Activated T-helper 1 cell treated with anti-CD3 and anti-CD28 coated beads, Interleukin-2, amount 50 U/mL, for 16 hours (primary cell): ENCODE results near the gene UNC45A.
"Not testable (repeated sequence)": the region's sequence is repeated elsewhere in the genome, so short reads cannot be mapped to it uniquely, and the experiment has no call there.

Experiments
- DNase-seq, 2 donors: peaks; one replicate each; pipeline ENCODE4 v3.0.0-alpha.2; 2020; ENCODE audit warnings: low read depth in 1 of 2, low spot score in 1 of 2

The UNC45A gene

DNA sequence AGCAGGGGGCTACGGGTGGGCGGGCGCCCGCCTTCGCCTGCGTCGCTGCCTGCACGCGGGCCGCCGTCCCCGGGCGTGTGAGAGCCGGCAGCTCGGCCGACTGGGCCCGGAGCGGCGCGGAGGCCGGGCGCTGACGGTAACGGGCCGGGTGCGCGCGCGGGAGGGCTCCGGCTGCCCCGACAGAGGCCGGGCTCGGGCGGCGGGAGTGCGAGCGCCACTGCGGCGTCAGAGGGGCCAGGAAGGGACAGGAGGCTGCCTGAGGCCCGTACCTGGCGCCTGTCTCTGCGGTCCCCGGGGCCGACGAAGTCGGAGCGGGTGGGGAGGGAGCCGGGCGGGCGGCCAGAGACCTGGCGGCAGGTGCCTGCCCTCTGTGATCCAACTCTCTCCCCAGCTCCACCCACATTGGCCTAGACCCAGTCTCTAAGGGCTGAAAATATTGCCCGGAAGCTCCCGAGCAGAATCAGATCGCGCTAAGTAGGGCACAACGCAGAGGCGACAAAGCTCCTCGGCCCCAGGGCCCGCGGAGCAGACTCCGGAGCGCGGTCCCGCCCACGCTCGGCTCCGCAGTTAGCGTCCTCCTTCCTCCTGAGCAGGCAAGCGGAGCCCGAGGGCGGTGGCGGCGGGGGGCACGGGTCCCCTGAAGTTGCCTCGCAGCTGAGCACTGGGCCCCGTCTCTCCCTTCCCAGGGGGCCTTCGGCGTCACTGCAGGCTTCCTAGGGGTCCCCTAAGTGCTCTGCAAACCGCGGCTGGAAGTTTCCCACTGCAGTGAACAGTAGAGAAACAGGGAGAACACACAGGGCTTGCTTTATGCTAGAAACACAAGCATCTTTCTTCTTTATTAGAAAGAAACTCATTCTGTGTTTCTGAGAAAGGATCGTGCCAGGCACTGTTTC is 32.0 kb upstream of the UNC45A start, which contains the start of gene MAN2A2:
TSS of gene MAN2A2 (plus strand) at position 463 of the 893 bp plus-strand sequence. CDS start 906 bp downstream, outside the sequence.
- peak; percentile 41 to 56 for DNase-seq

DNA sequence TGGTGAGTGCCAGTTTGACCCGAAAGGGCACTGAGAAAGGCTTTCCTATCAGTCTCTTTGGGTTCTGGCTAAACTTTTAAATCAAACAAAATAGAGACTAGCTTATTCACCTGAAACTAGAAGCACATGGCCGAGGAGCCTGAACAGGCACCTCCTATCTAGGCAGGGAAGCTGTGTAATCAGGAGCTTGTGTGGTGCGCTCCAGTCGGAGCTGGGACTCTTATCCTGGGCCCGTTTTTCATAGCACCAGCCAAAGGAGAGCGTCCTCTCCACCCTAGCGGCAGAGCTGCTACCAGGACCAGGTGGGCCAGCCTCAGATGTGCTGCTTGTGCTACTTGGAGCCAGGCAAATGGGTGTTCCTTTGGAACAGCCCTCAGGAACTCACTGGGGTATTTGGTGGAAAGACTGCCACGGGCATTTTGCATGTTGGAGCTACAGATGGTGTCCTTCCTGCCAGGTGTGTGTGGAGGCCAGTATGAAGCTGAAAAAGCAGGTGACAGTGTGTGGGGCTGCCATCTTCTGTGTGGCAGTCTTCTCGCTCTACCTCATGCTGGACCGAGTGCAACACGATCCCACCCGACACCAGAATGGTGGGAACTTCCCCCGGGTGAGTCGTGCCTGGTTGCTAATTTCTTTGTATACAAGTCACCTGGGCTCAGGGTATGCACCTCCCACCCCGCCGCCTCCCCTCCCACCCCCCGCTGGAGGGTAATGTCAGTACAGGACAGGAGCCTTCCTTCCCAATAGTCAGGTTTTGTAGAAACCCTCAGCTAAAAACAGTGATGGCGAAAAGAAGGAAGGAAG is 31.1 kb upstream of the UNC45A start:
- no peak for DNase-seq

DNA sequence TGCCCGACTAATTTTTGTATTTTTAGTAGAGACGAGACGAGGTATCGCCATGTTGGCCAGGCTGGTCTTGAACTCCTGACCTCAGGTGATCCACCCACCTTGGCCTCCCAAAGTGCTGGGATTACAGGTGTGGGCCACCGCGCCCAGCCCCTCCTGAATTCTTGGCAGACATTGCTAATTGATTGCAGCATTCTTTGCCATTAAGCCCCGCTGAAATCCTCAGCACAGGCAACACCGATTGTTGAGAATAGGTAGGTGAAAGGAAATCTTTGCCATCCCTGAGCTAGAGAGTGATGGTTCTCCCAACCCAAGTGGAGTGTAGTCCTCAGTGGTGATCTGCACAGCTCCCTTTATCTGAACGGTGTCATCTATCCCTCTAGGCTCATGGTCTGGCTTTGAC is 30.3 kb upstream of the UNC45A start:
- DNase-seq = no peak

DNA sequence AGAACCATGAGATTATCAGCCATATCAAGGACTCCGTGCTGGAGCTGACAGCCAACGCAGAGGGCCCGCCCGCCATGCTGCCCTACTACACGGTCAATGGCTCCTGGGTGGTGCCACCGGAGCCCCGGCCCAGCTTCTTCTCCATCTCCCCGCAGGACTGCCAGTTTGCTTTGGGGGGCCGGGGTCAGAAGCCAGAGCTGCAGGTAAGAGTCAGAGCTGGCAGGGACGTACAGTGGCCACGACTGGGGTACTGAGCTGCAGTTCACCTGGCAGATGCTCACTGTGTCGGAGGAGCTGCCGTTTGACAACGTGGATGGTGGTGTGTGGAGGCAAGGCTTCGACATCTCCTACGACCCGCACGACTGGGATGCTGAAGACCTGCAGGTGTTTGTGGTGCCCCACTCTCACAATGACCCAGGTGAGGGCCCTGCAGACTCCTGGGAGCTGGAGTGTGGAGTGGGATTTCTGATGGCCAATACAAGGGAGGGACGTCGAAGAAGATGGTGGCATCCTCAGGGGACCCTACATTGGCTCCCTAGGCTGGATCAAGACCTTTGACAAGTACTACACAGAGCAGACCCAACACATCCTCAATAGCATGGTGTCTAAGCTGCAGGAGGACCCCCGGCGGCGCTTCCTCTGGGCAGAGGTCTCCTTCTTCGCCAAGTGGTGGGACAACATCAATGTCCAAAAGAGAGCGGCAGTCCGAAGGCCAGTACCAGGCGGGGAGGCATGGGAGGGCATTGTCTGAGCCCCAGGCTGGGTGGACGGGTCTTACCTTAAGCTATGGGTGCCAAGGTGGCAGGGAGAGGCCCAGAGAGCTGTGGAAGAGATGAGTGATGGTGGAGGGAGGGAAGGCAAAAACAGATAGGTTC is 29.5 kb upstream of the UNC45A start:
- no peak for DNase-seq

DNA sequence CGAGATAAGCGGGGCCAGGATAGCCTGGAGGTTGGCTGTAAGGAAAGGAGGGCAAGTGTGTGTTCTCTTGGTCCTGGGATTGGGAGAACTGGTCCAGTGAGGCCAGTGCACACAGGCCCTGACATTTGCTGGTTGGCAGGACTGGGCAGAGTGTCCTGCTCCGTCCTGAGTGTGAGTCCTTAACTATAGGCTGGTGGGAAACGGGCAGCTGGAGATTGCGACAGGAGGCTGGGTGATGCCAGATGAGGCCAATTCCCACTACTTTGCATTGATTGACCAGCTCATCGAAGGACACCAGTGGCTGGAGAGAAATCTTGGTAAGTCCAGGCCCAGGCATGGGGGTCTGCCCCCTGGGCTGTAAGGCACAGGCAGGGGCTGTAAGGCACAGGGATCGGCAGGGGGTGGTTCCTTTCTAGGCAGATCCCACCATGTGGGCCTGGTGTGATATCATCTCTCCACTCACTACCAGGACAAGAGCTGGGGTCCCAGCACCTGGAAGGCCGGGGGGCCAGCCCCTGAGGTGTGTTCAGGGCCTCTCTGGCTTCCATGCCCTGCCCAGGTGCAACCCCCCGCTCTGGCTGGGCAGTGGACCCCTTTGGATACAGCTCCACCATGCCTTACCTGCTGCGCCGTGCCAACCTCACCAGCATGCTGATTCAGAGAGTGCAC is 28.8 kb upstream of the UNC45A start:
- DNase-seq = no peak

DNA sequence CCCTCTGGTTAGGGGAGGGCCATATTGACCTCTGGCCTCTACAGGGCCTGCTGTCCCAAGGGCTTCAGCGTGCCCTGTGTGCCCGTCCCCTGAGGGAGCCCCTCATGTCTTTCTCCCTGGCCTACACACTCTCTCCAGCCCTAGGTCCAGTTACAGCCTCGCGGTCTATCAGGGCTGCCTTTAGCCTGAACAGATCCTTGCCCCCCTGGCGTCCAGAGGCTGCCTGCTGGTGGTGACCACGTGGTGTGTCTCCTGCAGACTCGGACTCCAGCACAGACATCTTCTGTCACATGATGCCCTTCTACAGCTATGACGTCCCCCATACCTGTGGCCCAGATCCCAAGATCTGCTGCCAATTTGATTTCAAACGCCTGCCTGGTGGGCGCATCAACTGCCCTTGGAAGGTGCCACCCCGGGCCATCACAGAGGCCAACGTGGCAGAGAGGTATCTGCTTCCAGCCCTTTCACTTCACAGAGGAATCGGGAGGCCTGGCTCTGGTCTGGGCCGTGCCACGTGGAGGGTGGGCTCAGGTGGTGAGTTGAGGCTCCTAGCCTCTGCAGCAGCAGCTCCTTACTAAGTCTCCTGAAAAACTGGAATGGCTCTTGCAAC is 27.9 kb upstream of the UNC45A start:
- no peak for DNase-seq

DNA sequence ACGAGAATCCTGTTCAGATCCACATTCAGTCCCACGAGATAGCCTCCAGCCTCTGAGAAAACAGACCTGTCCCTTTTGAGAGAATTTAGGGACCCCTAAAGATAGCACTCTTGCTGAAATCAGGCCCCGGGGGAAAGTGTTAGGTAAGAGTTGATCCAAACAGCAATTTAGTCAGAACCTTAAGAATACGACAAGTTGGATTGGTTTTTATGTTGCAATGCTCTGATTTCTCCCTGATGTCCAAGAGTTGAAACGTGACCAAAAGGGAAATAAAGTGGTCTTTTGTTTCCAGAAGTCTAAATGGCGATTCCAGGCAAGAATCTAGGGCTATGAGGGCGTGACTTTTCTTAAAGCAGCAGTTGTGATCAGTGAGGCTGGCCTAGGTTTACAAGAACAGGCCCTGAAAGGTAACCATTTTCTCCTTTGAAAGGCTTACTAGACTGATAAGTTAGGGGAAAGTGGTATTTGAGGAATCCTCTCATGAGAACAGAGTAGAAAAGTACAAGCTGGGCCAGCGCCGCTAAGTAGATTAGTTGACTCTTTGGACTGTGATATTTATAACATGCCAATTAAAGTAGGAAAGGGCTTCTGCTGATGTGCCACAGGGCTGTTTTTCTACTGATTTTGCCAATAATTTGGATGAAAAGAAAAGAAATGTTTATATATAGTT is 27.1 kb upstream of the UNC45A start:
- DNase-seq = no peak

DNA sequence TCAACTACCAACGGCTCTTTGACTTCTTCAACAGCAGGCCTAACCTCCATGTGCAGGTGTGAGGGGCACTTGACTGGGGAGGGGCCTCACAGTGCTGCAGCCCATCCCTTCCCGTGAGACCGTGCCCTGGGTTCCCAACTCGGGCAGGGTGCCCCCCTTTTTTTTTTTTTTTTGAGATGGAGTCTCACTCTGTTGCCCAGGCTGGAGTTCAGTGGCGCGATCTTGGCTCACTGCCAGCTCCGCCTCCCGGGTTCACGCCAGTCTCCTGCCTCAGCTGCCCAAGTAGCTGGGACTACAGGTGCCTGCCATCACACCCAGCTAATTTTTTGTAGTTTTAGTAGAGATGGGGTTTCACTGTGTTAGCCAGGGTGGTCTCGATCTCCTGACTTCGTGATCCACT is 25.6 kb upstream of the UNC45A start:
- not testable (repeated sequence) for DNase-seq

DNA sequence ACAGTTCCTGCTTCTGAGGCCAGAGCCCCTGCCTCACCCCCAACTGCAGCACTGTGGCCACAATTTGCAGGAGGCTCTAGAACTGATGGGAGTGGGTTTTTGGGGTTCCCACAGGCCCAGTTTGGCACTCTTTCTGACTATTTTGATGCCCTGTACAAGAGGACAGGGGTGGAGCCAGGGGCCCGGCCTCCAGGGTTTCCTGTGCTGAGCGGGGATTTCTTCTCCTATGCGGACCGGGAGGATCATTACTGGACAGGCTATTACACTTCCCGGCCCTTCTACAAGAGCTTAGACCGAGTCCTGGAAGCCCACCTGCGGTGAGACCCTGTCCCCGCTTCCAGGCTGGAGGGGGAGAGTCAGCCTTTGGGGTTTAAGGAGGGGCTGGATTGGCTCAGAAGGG is 25.1 kb upstream of the UNC45A start:
- DNase-seq = no peak

DNA sequence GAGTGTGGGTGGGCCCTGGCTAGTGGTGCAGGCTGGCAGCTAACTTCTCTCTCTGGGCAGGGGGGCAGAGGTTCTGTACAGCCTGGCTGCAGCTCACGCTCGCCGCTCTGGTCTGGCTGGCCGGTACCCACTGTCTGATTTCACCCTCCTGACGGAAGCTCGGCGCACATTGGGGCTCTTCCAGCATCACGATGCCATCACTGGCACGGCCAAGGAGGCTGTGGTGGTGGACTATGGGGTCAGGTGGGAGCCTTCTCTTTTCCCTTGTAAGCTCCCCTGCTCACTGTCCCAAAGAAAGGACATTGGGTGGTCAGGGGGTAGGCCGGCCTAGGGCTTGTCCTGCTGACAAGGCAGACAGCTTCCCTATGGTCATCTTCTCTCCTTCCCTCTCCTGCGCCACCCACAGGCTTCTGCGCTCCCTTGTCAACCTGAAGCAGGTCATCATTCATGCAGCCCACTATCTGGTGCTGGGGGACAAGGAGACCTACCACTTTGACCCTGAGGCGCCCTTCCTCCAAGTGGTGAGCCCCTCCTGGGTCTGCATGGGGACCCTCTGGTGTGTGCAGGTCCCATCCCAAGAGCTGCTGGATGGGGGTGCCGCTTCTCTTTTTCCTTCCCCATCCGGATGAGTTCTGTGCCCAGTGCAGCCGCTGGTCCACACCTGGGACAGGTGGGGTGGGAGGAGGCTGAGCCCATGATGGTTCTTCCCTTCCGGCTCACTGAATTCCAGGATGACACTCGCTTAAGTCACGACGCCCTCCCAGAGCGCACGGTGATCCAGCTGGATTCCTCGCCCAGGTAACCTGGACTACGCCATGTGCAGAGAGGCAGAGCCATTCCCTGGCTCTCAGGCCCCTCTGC is 24.4 kb upstream of the UNC45A start:
- no peak for DNase-seq

DNA sequence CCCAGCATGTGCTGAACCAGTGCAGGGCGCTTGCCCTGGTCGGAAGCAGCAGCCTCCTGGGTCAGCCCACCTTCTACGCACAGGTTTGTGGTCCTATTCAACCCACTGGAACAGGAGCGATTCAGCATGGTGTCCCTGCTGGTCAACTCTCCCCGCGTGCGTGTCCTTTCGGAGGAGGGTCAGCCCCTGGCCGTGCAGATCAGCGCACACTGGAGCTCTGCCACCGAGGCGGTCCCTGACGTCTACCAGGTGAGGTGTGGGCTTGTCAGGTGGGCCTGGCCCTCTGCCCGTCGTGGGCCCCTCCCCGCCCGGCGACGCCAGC is 23.8 kb upstream of the UNC45A start:
- DNase-seq = no peak

DNA sequence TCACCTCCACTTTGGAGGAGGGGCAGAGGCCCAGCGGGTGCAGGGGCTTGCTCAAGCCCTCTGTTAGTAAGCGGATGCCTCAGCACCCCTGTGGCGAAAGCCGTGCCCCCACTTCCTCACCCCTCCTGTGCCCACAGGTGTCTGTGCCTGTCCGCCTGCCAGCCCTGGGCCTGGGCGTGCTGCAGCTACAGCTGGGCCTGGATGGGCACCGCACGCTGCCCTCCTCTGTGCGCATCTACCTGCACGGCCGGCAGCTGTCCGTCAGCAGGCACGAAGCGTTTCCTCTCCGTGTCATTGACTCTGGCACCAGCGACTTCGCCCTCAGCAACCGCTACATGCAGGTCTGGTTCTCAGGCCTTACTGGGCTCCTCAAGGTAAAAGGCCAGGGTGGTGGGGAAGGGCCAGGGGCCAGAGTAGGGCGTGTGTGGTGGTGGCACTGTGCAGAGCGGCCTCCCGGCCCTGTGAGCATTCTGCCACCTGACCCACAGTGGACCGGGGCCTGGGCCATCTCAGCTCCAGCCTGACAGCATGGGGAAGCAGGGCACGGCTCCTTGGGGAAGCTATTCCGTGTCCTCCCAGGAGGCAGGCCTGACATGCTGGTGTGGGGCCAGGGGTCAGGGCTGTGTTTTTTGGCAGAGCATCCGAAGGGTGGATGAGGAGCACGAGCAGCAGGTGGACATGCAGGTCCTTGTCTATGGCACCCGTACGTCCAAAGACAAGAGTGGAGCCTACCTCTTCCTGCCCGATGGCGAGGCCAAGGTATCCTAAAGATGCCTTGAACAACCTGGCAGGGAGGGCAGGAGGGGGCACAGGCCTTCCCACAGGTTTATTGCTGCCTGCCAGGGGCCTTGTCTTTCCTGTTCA is 22.9 kb upstream of the UNC45A start:
- no peak for DNase-seq

DNA sequence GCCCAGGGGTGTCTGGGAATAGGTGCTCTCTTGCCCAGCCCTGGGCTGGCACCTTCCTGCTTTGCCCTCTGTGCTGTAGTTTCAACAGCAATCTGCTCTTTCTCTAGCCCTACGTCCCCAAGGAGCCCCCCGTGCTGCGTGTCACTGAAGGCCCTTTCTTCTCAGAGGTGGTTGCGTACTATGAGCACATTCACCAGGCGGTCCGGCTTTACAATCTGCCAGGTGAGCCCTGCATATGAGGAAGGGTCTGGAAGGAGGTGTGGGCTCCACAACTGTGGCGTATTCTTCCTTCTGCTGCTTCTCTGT is 22.4 kb upstream of the UNC45A start:
- DNase-seq = no peak

DNA sequence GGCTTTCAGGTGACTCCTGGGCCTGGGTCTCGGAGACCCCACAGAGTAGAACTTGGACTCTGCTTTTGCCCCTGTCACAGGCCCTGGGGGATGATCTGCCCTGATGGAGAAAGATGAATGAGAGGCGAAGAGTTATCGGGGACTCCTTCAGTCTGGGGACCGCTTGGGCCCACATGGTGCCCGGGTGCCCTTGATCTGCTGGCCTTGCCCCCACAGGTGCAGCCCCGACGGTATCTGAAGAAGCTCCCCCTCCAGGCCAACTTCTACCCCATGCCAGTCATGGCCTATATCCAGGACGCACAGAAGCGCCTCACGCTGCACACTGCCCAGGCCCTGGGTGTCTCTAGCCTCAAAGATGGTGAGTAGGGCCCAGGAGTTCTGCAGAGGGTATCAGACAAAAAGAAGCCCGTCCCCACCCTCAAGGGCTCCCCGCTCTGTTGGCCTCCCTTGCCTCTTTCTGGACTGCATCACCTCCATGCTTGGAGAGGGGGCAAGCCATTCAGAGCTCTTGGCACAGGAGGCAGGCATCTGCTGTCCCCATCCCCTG is 21.6 kb upstream of the UNC45A start:
- DNase-seq = no peak

DNA sequence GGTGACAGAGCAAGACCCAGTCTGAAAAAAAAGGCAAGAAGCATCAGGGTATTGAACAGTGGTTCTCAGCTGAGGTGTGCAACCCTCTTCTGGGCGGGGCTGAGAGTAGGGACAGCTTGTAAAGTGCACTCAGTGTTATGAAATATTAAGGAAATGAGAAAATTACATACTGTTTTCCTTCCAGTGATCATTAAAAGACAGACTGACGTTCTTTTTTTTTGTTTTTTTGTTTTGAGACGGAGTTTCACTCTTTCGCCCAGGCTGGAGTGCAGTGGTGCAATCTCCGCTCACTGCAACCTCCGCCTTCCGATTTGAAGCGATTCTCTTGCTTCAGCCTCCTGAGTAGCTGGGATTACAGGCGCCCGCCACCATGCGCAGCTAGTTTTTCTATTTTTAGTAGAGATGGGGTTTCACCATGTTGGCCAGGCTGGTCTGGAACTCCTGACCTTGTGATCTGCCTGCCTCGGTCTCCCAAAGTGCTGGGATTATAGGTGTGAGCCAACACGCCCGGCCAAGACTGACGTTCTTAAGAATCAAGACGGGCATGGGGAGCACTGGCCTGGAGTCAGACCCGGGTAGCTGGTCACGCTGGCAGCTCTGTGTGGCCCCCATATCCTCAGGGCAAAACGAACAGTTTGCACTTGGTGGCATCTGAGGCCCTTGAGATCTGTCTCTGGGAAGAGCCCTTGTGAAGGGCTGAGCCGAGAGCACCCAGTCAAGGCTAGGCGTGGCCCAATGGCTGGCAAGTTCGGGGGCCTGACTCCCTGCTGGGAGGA is 20.6 kb upstream of the UNC45A start:
- DNase-seq = no peak

DNA sequence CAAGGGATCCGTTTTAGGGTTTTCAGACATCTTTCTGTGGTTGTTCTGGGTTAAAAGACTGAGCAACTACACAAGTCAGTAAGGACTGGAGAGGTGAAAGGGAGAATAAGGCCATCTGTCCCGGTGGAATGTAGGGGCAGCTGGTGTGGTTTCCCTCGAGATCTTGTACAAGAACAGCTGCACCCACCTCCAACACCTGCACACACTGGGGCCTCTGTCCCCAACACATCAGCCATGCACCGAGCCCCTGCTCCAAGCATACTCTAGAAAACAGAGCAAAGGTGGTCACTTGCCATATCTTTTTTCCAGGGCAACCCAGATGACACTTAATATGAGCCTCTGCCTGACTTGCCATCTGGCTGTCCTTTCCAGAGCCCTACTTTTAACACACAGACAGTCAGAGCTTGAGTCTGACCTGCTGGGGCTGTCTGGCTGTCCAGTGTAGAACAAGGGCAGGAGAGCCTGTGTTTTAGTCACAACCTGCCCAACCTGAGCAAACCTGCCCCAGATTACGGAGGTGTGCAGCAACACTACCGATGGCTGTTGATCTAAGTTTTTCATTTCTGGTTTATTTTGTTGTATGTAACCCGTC is 19.8 kb upstream of the UNC45A start:
- DNase-seq = no peak
